Effector memory CD4-positive, alpha-beta T cell (primary cell): Measurements from ENCODE around the gene LNPK.
"Not testable (repeated sequence)": the region's sequence is repeated elsewhere in the genome, so short reads cannot be mapped to it uniquely, and the experiment has no call there.

Source experiments
- DNase-seq, 3 donors: peaks; one replicate each; pipeline ENCODE4 v3.0.0-alpha.2; 2020
- H3K27ac ChIP-seq: 2 replicates; pipeline ENCODE4 v1.7.0; 2013; ENCODE audit warnings: mild to moderate bottlenecking, low read length, moderate library complexity; ENCODE audit not compliant: insufficient read depth, poor library complexity, severe bottlenecking
- H3K27me3 ChIP-seq: replicated peaks from 2 replicates; pipeline ENCODE4 v1.7.0; 2013; ENCODE audit warnings: mild to moderate bottlenecking, low read length; ENCODE audit not compliant: insufficient read depth, control insufficient read depth, poor library complexity, severe bottlenecking
- H3K36me3 ChIP-seq: 2 replicates; pipeline ENCODE4 v1.7.0; 2013; ENCODE audit warnings: mild to moderate bottlenecking, low read length, moderate library complexity; ENCODE audit not compliant: control insufficient read depth, insufficient read depth
- H3K4me1 ChIP-seq: 2 replicates; pipeline ENCODE4 v1.7.0; 2013; ENCODE audit warnings: low read length, mild to moderate bottlenecking; ENCODE audit not compliant: control insufficient read depth, insufficient read depth, poor library complexity, severe bottlenecking
- H3K4me3 ChIP-seq: 2 replicates; pipeline ENCODE4 v1.7.0; 2013; ENCODE audit warnings: low read length, low read depth, mild to moderate bottlenecking; ENCODE audit not compliant: insufficient read depth, poor library complexity, severe bottlenecking
- H3K9me3 ChIP-seq: 2 replicates; pipeline ENCODE4 v1.7.0; 2013; ENCODE audit warnings: mild to moderate bottlenecking, low read length, moderate library complexity; ENCODE audit not compliant: control insufficient read depth

The LNPK gene

GRCh38 chr2:176009445-176009844 lies 7.4 kb upstream of the LNPK start:
- H3K4me3 ChIP-seq = no peak overlapping the region
- peaks cover 3% of the 10 kb centered on the region for H3K27me3 ChIP-seq
- no peaks in the 10 kb centered on the region for H3K4me1 ChIP-seq
- no peaks in the 10 kb centered on the region for H3K9me3 ChIP-seq
- H3K36me3 ChIP-seq = no peaks in the 10 kb centered on the region
- no peak for DNase-seq
- no peak overlapping the region for H3K27ac ChIP-seq

- peaks cover 6% of the 10 kb centered on the region for H3K4me1 ChIP-seq
- DNase-seq = no peak
- H3K36me3 ChIP-seq = no peaks in the 10 kb centered on the region
- no peak overlapping the region for H3K27ac ChIP-seq
- no peaks in the 10 kb centered on the region for H3K27me3 ChIP-seq
- no peaks in the 10 kb centered on the region for H3K9me3 ChIP-seq
- no peak overlapping the region for H3K4me3 ChIP-seq
Observed at GRCh38 chr2:176004934-176005333, 2.9 kb upstream of the LNPK start.

DNA sequence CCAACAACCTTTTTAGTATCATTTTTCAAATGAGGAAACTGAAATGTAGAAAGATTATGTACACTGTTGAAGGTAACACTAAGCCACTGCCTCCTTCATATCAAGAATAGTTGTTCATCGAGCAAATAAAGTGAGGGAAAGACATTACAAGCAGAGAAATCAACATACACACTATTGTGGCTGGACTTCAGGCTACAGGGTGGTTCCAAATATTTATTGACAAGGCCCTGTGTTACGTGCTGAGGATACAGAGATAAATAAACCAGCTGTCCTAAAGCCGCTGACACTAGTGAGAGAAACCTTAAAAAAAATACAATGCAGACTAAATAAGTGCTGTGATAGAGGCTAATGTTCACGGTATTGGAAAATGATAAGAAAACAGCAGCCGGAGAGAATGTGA lies 1.9 kb upstream of the LNPK start:
- Histone ChIP-seq H3K36me3 (no peaks in the 10 kb centered on the region), H3K4me3 (no peak overlapping the region), H3K27me3 (no peaks in the 10 kb centered on the region), H3K4me1 (peaks cover 6% of the 10 kb centered on the region), H3K9me3 (no peaks in the 10 kb centered on the region), H3K27ac (no peak overlapping the region)
- no peak for DNase-seq

GRCh38 chr2:176002688-176003210 lies 682 bp upstream of the LNPK start:
- H3K27ac ChIP-seq = peak overlapping the region; percentile 67

DNA sequence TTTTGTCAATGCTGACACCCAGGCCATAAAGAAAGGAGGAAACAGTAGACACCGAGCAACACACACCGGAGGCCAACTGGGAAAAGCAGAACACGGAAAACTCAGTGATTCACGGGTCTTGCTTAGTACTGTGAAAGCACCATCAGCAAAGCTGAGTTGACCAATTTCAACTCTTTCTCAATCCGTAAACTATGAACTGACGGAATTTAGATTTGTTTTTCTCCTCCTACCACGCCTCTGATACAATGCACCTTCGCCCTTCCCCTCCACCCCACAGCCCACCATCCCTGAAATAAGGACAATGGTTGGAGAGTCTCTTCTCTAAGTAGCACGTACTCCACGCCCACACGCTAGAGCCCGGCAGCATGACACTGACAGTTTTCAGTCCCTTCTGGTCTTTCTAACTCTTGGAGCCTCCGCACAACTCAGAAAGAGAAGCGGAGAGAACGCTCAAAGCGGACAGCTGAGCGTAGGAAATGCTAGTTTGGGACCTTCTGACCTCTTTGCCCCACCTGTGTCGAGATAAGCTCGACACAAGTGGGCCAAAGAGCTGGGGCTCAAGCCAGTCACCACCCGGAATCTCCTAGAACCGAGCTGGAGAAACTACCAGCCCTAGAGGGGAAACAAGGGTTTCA lies 669 bp downstream of the LNPK start:
- H3K36me3 ChIP-seq = no peaks in the 10 kb centered on the region
- H3K27ac ChIP-seq = peak overlapping the region; percentile 67
- no peaks in the 10 kb centered on the region for H3K9me3 ChIP-seq
- H3K27me3 ChIP-seq = no peaks in the 10 kb centered on the region
- peak overlapping the region; percentile 82 for H3K4me3 ChIP-seq
- H3K4me1 ChIP-seq = peaks cover 6% of the 10 kb centered on the region
- DNase-seq = no peak

More at GRCh38 chr2:176002688-176003210, 682 bp upstream of the LNPK start:
- no peak for DNase-seq
- Histone ChIP-seq H3K4me1 (peaks cover 6% of the 10 kb centered on the region), H3K9me3 (no peaks in the 10 kb centered on the region), H3K27me3 (no peaks in the 10 kb centered on the region), H3K36me3 (no peaks in the 10 kb centered on the region), H3K4me3 (peak overlapping the region; percentile 82)

GRCh38 chr2:175999283-175999819 lies 2.7 kb downstream of the LNPK start:
- H3K4me1 ChIP-seq = peaks cover 6% of the 10 kb centered on the region
- H3K27ac ChIP-seq = no peak overlapping the region
- no peaks in the 10 kb centered on the region for H3K36me3 ChIP-seq
- no peak overlapping the region for H3K4me3 ChIP-seq
- no peaks in the 10 kb centered on the region for H3K27me3 ChIP-seq
- DNase-seq = no peak
- no peaks in the 10 kb centered on the region for H3K9me3 ChIP-seq

DNA sequence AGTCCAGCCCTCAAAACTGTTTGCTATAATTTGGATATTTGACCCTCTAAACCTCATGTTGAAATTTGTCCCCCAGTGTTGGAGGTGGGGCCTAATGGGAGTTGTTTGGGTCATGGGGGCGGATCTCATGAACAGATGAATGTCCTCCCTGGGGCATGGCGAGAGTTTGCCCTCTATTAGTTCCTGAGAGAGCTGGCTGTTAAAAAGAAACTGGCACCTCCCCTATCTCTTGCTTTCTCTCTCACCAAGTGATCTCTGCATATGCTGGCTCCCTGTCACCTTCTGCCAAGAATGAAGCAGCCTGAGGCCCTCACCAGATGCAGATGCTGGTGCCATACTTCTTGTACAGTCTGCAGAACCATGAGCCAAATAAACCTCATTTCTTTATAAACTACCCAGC lies 12.0 kb downstream of the LNPK start:
- Histone ChIP-seq H3K4me3 (no peak overlapping the region), H3K27me3 (no peaks in the 10 kb centered on the region), H3K27ac (no peak overlapping the region), H3K4me1 (no peaks in the 10 kb centered on the region), H3K36me3 (no peaks in the 10 kb centered on the region), H3K9me3 (no peaks in the 10 kb centered on the region)
- DNase-seq = no peak

GRCh38 chr2:175987126-175987525 lies 14.9 kb downstream of the LNPK start:
- not testable (repeated sequence) for H3K9me3 ChIP-seq, H3K36me3 ChIP-seq, H3K4me3 ChIP-seq, DNase-seq, H3K27ac ChIP-seq, H3K27me3 ChIP-seq, H3K4me1 ChIP-seq

DNA sequence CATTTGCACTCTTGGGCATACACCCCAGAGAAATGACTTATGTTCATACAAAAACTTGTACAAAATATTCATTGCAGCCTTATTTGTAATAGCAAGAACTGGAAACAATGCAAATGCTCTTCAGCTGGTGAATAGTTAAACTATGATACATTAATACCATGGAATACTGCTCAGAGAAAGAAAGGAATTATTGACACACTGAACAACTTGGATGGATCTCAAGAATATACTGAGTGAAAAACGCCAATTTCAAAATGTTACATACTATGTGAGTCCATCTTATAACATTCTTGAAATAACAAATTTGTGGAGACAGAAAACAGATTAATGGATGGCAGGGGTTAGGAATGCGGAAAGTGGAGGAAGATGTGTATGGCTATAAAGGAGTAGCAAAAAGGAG lies 17.2 kb downstream of the LNPK start:
- no peaks in the 10 kb centered on the region for H3K4me1 ChIP-seq
- H3K27me3 ChIP-seq = no peaks in the 10 kb centered on the region

GRCh38 chr2:175981551-175981950 lies 20.5 kb downstream of the LNPK start:
- no peak for DNase-seq
- no peaks in the 10 kb centered on the region for H3K9me3 ChIP-seq
- no peak overlapping the region for H3K4me3 ChIP-seq
- H3K4me1 ChIP-seq = no peaks in the 10 kb centered on the region
- H3K27me3 ChIP-seq = no peaks in the 10 kb centered on the region
- no peak overlapping the region for H3K27ac ChIP-seq
- peaks cover 6% of the 10 kb centered on the region for H3K36me3 ChIP-seq

More for the DNA sequence above, 17.2 kb downstream of the LNPK start:
- DNase-seq = no peak
- H3K9me3 ChIP-seq = no peaks in the 10 kb centered on the region
- H3K4me3 ChIP-seq = no peak overlapping the region
- no peak overlapping the region for H3K27ac ChIP-seq
- no peaks in the 10 kb centered on the region for H3K36me3 ChIP-seq
